Body of pancreas (tissue), 4 donors: ENCODE measurements around the gene BRDT.

ENCODE experiments used
- POLR2A ChIP-seq, 3 donors: fragments of 450-650 bp; IDR thresholded peaks; one replicate each; pipeline ENCODE4 v1.6.1; 2016; ENCODE audit warnings: antibody characterized with exemption in 3 of 3, mild to moderate bottlenecking in 2 of 3
- TF ChIP-seq, protein P1 (sequence below), 7 experiments: fragments of 450-650 bp in 4 of 7; fragments of 200-600 bp in 3 of 7; sonication (generic) in 3 of 7; IDR thresholded peaks; one replicate each; pipeline ENCODE4 v1.5.1; 2016 to 2019; ENCODE audit warnings: antibody characterized with exemption in 7 of 7

DNA sequence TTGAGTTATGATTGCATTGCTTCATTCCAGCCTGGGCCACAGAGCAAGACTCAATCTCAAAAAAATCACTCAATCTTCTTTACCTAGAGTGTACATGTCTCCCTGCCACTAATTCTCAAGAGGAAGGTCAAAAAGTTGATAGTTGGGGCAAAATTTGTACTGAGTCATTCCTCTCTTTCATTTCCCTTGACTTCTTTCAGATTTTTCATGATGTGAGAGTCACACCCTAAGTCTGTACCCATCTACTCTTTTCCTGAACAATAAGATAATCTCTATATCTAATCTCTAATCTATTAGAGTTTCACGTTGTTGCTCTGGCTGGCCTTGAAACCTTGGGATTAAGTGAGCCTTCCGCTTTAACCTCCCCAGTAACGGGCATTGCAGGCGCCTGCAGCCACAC is 1.1 kb upstream of the BRDT start:
- TF ChIP-seq, protein P1, sequence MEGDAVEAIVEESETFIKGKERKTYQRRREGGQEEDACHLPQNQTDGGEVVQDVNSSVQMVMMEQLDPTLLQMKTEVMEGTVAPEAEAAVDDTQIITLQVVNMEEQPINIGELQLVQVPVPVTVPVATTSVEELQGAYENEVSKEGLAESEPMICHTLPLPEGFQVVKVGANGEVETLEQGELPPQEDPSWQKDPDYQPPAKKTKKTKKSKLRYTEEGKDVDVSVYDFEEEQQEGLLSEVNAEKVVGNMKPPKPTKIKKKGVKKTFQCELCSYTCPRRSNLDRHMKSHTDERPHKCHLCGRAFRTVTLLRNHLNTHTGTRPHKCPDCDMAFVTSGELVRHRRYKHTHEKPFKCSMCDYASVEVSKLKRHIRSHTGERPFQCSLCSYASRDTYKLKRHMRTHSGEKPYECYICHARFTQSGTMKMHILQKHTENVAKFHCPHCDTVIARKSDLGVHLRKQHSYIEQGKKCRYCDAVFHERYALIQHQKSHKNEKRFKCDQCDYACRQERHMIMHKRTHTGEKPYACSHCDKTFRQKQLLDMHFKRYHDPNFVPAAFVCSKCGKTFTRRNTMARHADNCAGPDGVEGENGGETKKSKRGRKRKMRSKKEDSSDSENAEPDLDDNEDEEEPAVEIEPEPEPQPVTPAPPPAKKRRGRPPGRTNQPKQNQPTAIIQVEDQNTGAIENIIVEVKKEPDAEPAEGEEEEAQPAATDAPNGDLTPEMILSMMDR (IDR thresholded peaks at IDR 0.05), result no peak
- TF ChIP-seq POLR2A (IDR thresholded peaks at IDR 0.05), result no peak
